Measurements from ENCODE around the gene SLC39A8.

SLC39A8 gene

GRCh38 chr4:102318105-102318504, 27.2 kb downstream of the SLC39A8 start:
- no peak overlapping the region for H3K4me3 ChIP-seq (ENCODE audit: low read depth, low read length)
- TF ChIP-seq, protein P1, sequence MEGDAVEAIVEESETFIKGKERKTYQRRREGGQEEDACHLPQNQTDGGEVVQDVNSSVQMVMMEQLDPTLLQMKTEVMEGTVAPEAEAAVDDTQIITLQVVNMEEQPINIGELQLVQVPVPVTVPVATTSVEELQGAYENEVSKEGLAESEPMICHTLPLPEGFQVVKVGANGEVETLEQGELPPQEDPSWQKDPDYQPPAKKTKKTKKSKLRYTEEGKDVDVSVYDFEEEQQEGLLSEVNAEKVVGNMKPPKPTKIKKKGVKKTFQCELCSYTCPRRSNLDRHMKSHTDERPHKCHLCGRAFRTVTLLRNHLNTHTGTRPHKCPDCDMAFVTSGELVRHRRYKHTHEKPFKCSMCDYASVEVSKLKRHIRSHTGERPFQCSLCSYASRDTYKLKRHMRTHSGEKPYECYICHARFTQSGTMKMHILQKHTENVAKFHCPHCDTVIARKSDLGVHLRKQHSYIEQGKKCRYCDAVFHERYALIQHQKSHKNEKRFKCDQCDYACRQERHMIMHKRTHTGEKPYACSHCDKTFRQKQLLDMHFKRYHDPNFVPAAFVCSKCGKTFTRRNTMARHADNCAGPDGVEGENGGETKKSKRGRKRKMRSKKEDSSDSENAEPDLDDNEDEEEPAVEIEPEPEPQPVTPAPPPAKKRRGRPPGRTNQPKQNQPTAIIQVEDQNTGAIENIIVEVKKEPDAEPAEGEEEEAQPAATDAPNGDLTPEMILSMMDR (IDR thresholded peaks at IDR 0.05; ENCODE audit: low read depth, low read length, missing control alignments): no peak
- in situ Hi-C loops (cut with HindIII; ENCODE audit: low sequenced_read_pairs): no loop called here
- no peak for DNase-seq (ENCODE audit: low read depth)

- DNase-seq (ENCODE audit: low read depth): no peak
- no peak overlapping the region for H3K4me3 ChIP-seq (ENCODE audit: low read depth, low read length)
- TF ChIP-seq, protein P1 (IDR thresholded peaks at IDR 0.05; ENCODE audit: low read depth, low read length, missing control alignments): no peak
- in situ Hi-C loops (cut with HindIII; ENCODE audit: low sequenced_read_pairs): no loop called here
Observed at GRCh38 chr4:102317459-102317858, 27.8 kb downstream of the SLC39A8 start.

DNA sequence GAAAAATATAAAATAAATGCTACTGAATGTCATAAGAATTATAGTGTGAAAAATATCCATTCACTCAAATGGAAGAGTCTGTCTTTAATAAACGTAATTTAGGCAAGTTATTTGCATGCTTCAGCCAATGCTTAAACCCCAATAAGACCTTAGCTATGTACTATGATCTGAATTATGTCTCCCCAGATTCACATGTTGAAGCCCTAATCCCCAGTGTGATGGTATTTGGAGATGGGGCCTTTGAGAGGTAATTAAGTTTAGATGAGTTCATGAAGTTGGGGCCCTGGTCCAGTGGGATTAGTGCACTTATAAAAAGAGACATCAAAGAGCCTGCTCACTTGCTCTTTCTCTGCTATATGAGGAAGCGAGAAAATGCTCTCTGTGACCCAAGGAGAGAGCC, 28.7 kb downstream of the SLC39A8 start:
- TF ChIP-seq, protein P1 (IDR thresholded peaks at IDR 0.05; ENCODE audit: low read depth, low read length, missing control alignments): no peak
- H3K4me3 ChIP-seq (ENCODE audit: low read depth, low read length): no peak overlapping the region
- no peak for DNase-seq (ENCODE audit: low read depth)
- in situ Hi-C loops (cut with HindIII; ENCODE audit: low sequenced_read_pairs): no loop called here

GRCh38 chr4:102315532-102315931, 29.8 kb downstream of the SLC39A8 start:
- in situ Hi-C loops (cut with HindIII; ENCODE audit: low sequenced_read_pairs): no loop called here
- DNase-seq (ENCODE audit: low read depth): no peak
- TF ChIP-seq, protein P1 (IDR thresholded peaks at IDR 0.05; ENCODE audit: low read depth, low read length, missing control alignments): no peak
- no peak overlapping the region for H3K4me3 ChIP-seq (ENCODE audit: low read depth, low read length)

DNA sequence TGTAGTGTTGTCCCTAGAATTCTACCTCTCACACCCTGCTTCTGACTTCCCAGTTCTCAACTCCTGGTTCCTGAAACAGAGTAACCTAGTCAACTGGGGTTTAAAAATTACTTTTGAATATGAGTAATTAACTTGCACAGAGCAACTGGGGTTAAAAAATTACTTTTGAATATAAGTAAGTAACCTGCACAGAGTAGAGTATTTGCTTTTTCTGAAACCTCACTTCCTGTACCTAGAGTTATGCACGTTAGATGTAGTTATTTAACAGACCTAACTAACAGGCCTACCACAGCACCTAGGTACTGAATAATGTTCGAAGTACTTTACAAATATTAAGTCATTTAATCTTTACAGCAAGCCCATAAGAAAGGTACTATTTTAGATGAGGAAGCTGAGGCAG, 32.9 kb downstream of the SLC39A8 start:
- TF ChIP-seq, protein P1 (IDR thresholded peaks at IDR 0.05; ENCODE audit: low read depth, low read length, missing control alignments): no peak
- no peak for DNase-seq (ENCODE audit: low read depth)
- H3K4me3 ChIP-seq (ENCODE audit: low read depth, low read length): no peak overlapping the region
- in situ Hi-C loops (cut with HindIII; ENCODE audit: low sequenced_read_pairs): no loop called here

GRCh38 chr4:102311912-102312311, 33.4 kb downstream of the SLC39A8 start:
- TF ChIP-seq, protein P1 (IDR thresholded peaks at IDR 0.05; ENCODE audit: low read depth, low read length, missing control alignments): no peak
- no peak overlapping the region for H3K4me3 ChIP-seq (ENCODE audit: low read depth, low read length)
- in situ Hi-C loops (cut with HindIII; ENCODE audit: low sequenced_read_pairs): no loop called here
- no peak for DNase-seq (ENCODE audit: low read depth)

GRCh38 chr4:102311407-102311806, 33.9 kb downstream of the SLC39A8 start:
- TF ChIP-seq, protein P1 (IDR thresholded peaks at IDR 0.05; ENCODE audit: low read depth, low read length, missing control alignments): no peak
- no peak overlapping the region for H3K4me3 ChIP-seq (ENCODE audit: low read depth, low read length)
- DNase-seq (ENCODE audit: low read depth): no peak
- in situ Hi-C loops (cut with HindIII; ENCODE audit: low sequenced_read_pairs): no loop called here
